IMR-90 (cell line): ENCODE data around the gene TMEM135. TPM values are rescaled to one million over a fixed set of nuclear protein-coding genes. Genes with fewer than 3 reads are reported as not detected.

Experiments
- ATAC-seq: fragments of 200-7000 bp; cut with Tn5 transposase; 2 replicates; pipeline ENCODE4 v1.9.1; 2020; ENCODE audit warnings: low read depth, mild to moderate bottlenecking, moderate library complexity
- BruUV-seq: library from RNA; stranded (reverse); fragments of 400-500 nt; replicated peaks from 2 replicates; lab custom pipeline; 2021; lab: Mats Ljungman, UMichigan
- CTCF ChIA-PET: fragments of 300-600 bp; formaldehyde crosslinking; extraction: SDS; loops from one replicate; lab custom pipeline; 2021; ENCODE audit warnings: antibody characterized with exemption; lab: Yijun Ruan, JAX
- POLR2A ChIA-PET: fragments of 300-600 bp; sonication (Branson Sonifier 250); formaldehyde crosslinking; loops from one replicate; lab custom pipeline; 2022; ENCODE audit warnings: antibody characterized with exemption; ENCODE audit not compliant: unreplicated experiment; lab: Charles Lee
- DNase-seq: peaks from one replicate; pipeline ENCODE4 v3.0.0; 2013
- H2AFZ ChIP-seq: replicated peaks from 2 replicates; pipeline ENCODE3; 2013; ENCODE audit warnings: low read length, mild to moderate bottlenecking; ENCODE audit not compliant: poor library complexity
- H2AK5ac ChIP-seq: 2 replicates; pipeline ENCODE4 v1.6.1; 2013; ENCODE audit warnings: low read depth, low read length, inconsistent platforms
- H2AK9ac ChIP-seq: replicated peaks from 2 replicates; pipeline ENCODE3; 2013; ENCODE audit warnings: mild to moderate bottlenecking, low read depth, low read length, moderate library complexity; ENCODE audit not compliant: poor library complexity
- H2BK120ac ChIP-seq: 2 replicates; pipeline ENCODE4 v1.6.1; 2013; ENCODE audit warnings: low read depth, low read length, inconsistent platforms
- H2BK15ac ChIP-seq: 3 replicates; pipeline ENCODE4 v1.6.1; 2013; ENCODE audit warnings: low read depth, low read length, inconsistent platforms
- H2BK20ac ChIP-seq: 2 replicates; pipeline ENCODE4 v1.6.1; 2013; ENCODE audit warnings: low read depth, mild to moderate bottlenecking, inconsistent platforms, low read length, moderate library complexity
- H2BK5ac ChIP-seq: 2 replicates; pipeline ENCODE4 v1.6.1; 2013; ENCODE audit warnings: mild to moderate bottlenecking, low read depth, low read length, inconsistent platforms; ENCODE audit not compliant: poor library complexity, severe bottlenecking
- H3K14ac ChIP-seq: replicated peaks from 2 replicates; pipeline ENCODE4 v1.6.1; 2013; ENCODE audit warnings: low read depth, low read length, inconsistent platforms
- H3K18ac ChIP-seq: 2 replicates; pipeline ENCODE4 v1.6.1; 2013; ENCODE audit warnings: low read depth, low read length, control low read depth
- H3K23ac ChIP-seq: 2 replicates; pipeline ENCODE4 v1.6.1; 2013; ENCODE audit warnings: low read depth, low read length, inconsistent platforms
- H3K27ac ChIP-seq: 2 replicates; pipeline ENCODE4 v1.5.1; 2013; ENCODE audit warnings: mild to moderate bottlenecking, control low read depth, low read length; ENCODE audit not compliant: insufficient read depth
- H3K27me3 ChIP-seq: 2 replicates; pipeline ENCODE4 v1.6.1; 2013; ENCODE audit warnings: low read length; ENCODE audit not compliant: control insufficient read depth, insufficient read depth
- H3K36me3 ChIP-seq: 2 replicates; pipeline ENCODE4 v1.6.1; 2013; ENCODE audit warnings: low read length, mixed read lengths; ENCODE audit not compliant: control insufficient read depth, insufficient read depth
- H3K4ac ChIP-seq: 2 replicates; pipeline ENCODE4 v1.6.1; 2013; ENCODE audit warnings: low read depth, low read length, inconsistent platforms
- H3K4me1 ChIP-seq: 2 replicates; pipeline ENCODE4 v1.6.1; 2013; ENCODE audit warnings: low read length, mixed read lengths; ENCODE audit not compliant: control insufficient read depth, insufficient read depth
- H3K4me2 ChIP-seq: 2 replicates; pipeline ENCODE4 v1.6.1; 2013; ENCODE audit warnings: low read depth, mild to moderate bottlenecking, control low read depth, low read length, moderate library complexity
- H3K4me3 ChIP-seq: 2 replicates; pipeline ENCODE4 v1.5.1; 2013; ENCODE audit warnings: low read depth, mild to moderate bottlenecking, control low read depth, low read length, moderate library complexity; ENCODE audit not compliant: insufficient read depth
- H3K56ac ChIP-seq: 2 replicates; pipeline ENCODE4 v1.6.1; 2013; ENCODE audit warnings: low read length, inconsistent platforms; ENCODE audit not compliant: insufficient read depth; ENCODE audit errors: extremely low read depth
- H3K79me1 ChIP-seq, 2 experiments: 2 replicates each; pipeline ENCODE4 v1.6.1; 2013; ENCODE audit warnings: low read length in 2 of 2, inconsistent platforms in 1 of 2, low read depth in 1 of 2
- H3K9ac ChIP-seq: 2 replicates; pipeline ENCODE4 v1.6.1; 2013; ENCODE audit warnings: low read depth, low read length, control low read depth
- H3K9me1 ChIP-seq: 2 replicates; pipeline ENCODE4 v1.6.1; 2013; ENCODE audit warnings: low read length, inconsistent platforms; ENCODE audit not compliant: insufficient read depth
- H3K9me3 ChIP-seq: 2 replicates; pipeline ENCODE4 v1.6.1; 2013; ENCODE audit warnings: low read length; ENCODE audit not compliant: control insufficient read depth, insufficient read depth
- H4K20me1 ChIP-seq: 2 replicates; pipeline ENCODE4 v1.6.1; 2013; ENCODE audit warnings: low read length, inconsistent platforms; ENCODE audit not compliant: insufficient read depth
- H4K5ac ChIP-seq: 2 replicates; pipeline ENCODE4 v1.6.1; 2013; ENCODE audit warnings: mild to moderate bottlenecking, low read depth, low read length, control low read depth
- H4K8ac ChIP-seq, 2 experiments: 2 replicates each; pipeline ENCODE4 v1.6.1; 2013; ENCODE audit warnings: low read depth in 2 of 2, low read length in 2 of 2, control low read depth in 1 of 2, inconsistent platforms in 1 of 2
- H4K91ac ChIP-seq: 2 replicates; pipeline ENCODE4 v1.6.1; 2013; ENCODE audit warnings: low read depth, low read length, inconsistent platforms; ENCODE audit not compliant: insufficient read depth
- FOS ChIP-seq: fragments of 150-350 bp; IDR thresholded peaks from 2 replicates; pipeline ENCODE4 v1.6.1; 2016; ENCODE audit warnings: low read depth, low read length
- MAFK ChIP-seq: IDR thresholded peaks from 2 replicates; pipeline ENCODE4 v1.6.1; 2012; ENCODE audit warnings: low read depth, low read length, improper control_type of control experiment
- WGBS, 2 experiments: methylation state at CpG; one replicate each; pipeline versions ENCODE4 v1.1.5 to v1.1.7; 2013; ENCODE audit warnings: missing lambda C conversion rate in 2 of 2; ENCODE audit not compliant: insufficient read length in 1 of 2; ENCODE audit errors: extremely low coverage in 2 of 2; 5-methylcytosine and 5-hydroxymethylcytosine counted together
- dilution Hi-C: fragments of 300-500 bp; cut with HindIII; formaldehyde crosslinking; loops from one replicate; pipeline ENCODE4 v1.14.3; 2018; ENCODE audit warnings: low sequenced_read_pairs; ENCODE audit not compliant: unreplicated experiment
- in situ Hi-C: fragments of 300-500 bp; cut with MboI; formaldehyde crosslinking; loops from 3 replicates; pipeline ENCODE4 v1.14.3; 2019; ENCODE audit warnings: low sequenced_read_pairs, inconsistent platforms, mixed read lengths
- intact Hi-C: fragments of 100-400 bp; cut with micrococcal nuclease; formaldehyde crosslinking; loops from 2 replicates; pipeline ENCODE4 v1.10.0; 2022
- polyA plus RNA-seq, 3 experiments: library from polyadenylated mRNA; depleted of rRNA; stranded (reverse); fragments of >200 nt; gene quantifications; 2 replicates each; pipeline ENCODE4 v1.2.3, GENCODE V29; 2012; ENCODE audit warnings: low replicate concordance in 1 of 3
- total RNA-seq: library from RNA; depleted of rRNA; stranded (reverse); fragments of >200 nt; gene quantifications from 2 replicates; pipeline ENCODE4 v1.2.3, GENCODE V29; 2012

TMEM135 gene
- total and polyA plus RNA-seq, 2 of the 4 experiments (the other 2 are of a cell fraction) = 3.9 to 5.9 TPM

GRCh38 chr11:87326594-87326993 lies 288.9 kb downstream of the TMEM135 start:
- Histone ChIP-seq H3K27ac (no peak overlapping the region), H3K56ac (no peak overlapping the region), H4K8ac (no peak overlapping the region), H3K18ac (no peak overlapping the region), H3K9me1 (no peaks in the 10 kb centered on the region; the same call in 1 of the 2 replicates), H2AK9ac (no peak overlapping the region), H4K91ac (no peak overlapping the region), H3K4me3 (no peak overlapping the region), H3K27me3 (no peaks in the 10 kb centered on the region), H3K4ac (no peak overlapping the region), H2BK15ac (no peak overlapping the region), H2AK5ac (no peak overlapping the region), H3K4me1 (no peaks in the 10 kb centered on the region), H3K23ac (no peak overlapping the region), H3K9me3 (no peaks in the 10 kb centered on the region), H4K5ac (no peak overlapping the region), H4K20me1 (no peaks in the 10 kb centered on the region), H3K4me2 (no peak overlapping the region), H3K9ac (no peak overlapping the region), H2AFZ (no peak overlapping the region), H2BK20ac (no peak overlapping the region), H3K36me3 (no peaks in the 10 kb centered on the region), H3K14ac (no peak overlapping the region), H3K79me1 (no peaks in the 10 kb centered on the region), H2BK120ac (no peak overlapping the region), H2BK5ac (no peak overlapping the region)
- ChIA-PET POLR2A (no interaction called here), CTCF (interaction anchor here (0.5 kb wide), 1 partner anchor 10 kb away, joined by 3 read pairs; no protein-coding TSS in a partner anchor)
- BruUV-seq = no TSS peak
- in situ Hi-C loops = no loop called here
- WGBS, 2 experiments = no CpG with 5 or more reads among the region's 2 CpGs
- dilution Hi-C loops = no loop called here
- ATAC-seq (no peak), DNase-seq (no peak)
- intact Hi-C loops = no loop called here
- TF ChIP-seq FOS (no peak), MAFK (peak; percentile 54)
